RWPE2 (cell line): Measurements from ENCODE around the gene FOXQ1.

Source experiments
- ATAC-seq: fragments of 200-7000 bp; cut with Tn5 transposase; 3 replicates; pipeline ENCODE4 v1.9.1; 2021; ENCODE audit warnings: low read depth
- DNase-seq: peaks from one replicate; pipeline ENCODE4 v3.0.0-alpha.2; 2020; ENCODE audit warnings: low spot score
- H3K27ac ChIP-seq: fragments of 450-650 bp; 2 replicates; pipeline ENCODE4 v1.5.1; 2017; ENCODE audit warnings: mild to moderate bottlenecking; ENCODE audit not compliant: poor library complexity, severe bottlenecking
- H3K27me3 ChIP-seq: fragments of 250-450 bp; sonication (Bioruptor Pico); 2 replicates; pipeline ENCODE4 v1.5.1; 2021; ENCODE audit warnings: mild to moderate bottlenecking, moderate library complexity; ENCODE audit not compliant: insufficient read depth, poor library complexity, severe bottlenecking
- H3K36me3 ChIP-seq: fragments of 250-450 bp; sonication (Bioruptor Pico); 2 replicates; pipeline ENCODE4 v1.5.1; 2020; ENCODE audit warnings: low read depth, mild to moderate bottlenecking, moderate library complexity
- H3K4me1 ChIP-seq: fragments of 250-450 bp; sonication (Bioruptor Pico); 2 replicates; pipeline ENCODE4 v1.5.1; 2021; ENCODE audit warnings: mild to moderate bottlenecking, moderate library complexity; ENCODE audit not compliant: insufficient read depth, poor library complexity, severe bottlenecking
- H3K4me3 ChIP-seq: fragments of 250-450 bp; sonication (Bioruptor Pico); 2 replicates; pipeline ENCODE4 v1.5.1; 2021; ENCODE audit warnings: mild to moderate bottlenecking, moderate library complexity; ENCODE audit not compliant: severe bottlenecking
- H3K9me3 ChIP-seq: fragments of 250-450 bp; sonication (Bioruptor Pico); 2 replicates; pipeline ENCODE4 v1.5.1; 2021; ENCODE audit warnings: mild to moderate bottlenecking, moderate library complexity; ENCODE audit not compliant: severe bottlenecking
- CTCF ChIP-seq: fragments of 450-650 bp; IDR thresholded peaks from one replicate; pipeline ENCODE4 v1.5.1; 2017; ENCODE audit warnings: mild to moderate bottlenecking, moderate library complexity; ENCODE audit not compliant: poor library complexity, severe bottlenecking

Gene FOXQ1

GRCh38 chr6:1309366-1309765 lies 2.5 kb upstream of the FOXQ1 start:
- Histone ChIP-seq H3K36me3 (peaks cover 4% of the 10 kb centered on the region; the same call in 1 of the 2 replicates), H3K4me1 (no peaks in the 10 kb centered on the region), H3K9me3 (no peaks in the 10 kb centered on the region), H3K27ac (no peak overlapping the region), H3K4me3 (no peak overlapping the region), H3K27me3 (peaks cover under 1% of the 10 kb centered on the region)
- TF ChIP-seq CTCF: no peak
- ATAC-seq (no peak), DNase-seq (no peak)

GRCh38 chr6:1310628-1311399 lies 1.1 kb upstream of the FOXQ1 start:
- DNase-seq: no peak

GRCh38 chr6:1312203-1312472 lies 240 bp downstream of the FOXQ1 start:
- H3K27me3 ChIP-seq: peaks cover 2% of the 10 kb centered on the region
- H3K4me1 ChIP-seq: peaks cover 18% of the 10 kb centered on the region
- peak overlapping the region; percentile 34 for H3K27ac ChIP-seq
- DNase-seq (no peak), ATAC-seq (peak; percentile 20)
- peak overlapping the region; percentile 57 for H3K4me3 ChIP-seq
- no peaks in the 10 kb centered on the region for H3K9me3 ChIP-seq
- peaks cover 9% of the 10 kb centered on the region; the same call in 1 of the 2 replicates for H3K36me3 ChIP-seq
- TF ChIP-seq CTCF: no peak

More at GRCh38 chr6:1310628-1311399, 1.1 kb upstream of the FOXQ1 start:
- peaks cover 2% of the 10 kb centered on the region for H3K27me3 ChIP-seq
- peaks cover 14% of the 10 kb centered on the region for H3K4me1 ChIP-seq
- ATAC-seq: 0 out of 3 replicates have a peak, but pooled peaks have one; percentile 1
- TF ChIP-seq CTCF: no peak
- peaks cover 9% of the 10 kb centered on the region; the same call in 1 of the 2 replicates for H3K36me3 ChIP-seq
- no peaks in the 10 kb centered on the region for H3K9me3 ChIP-seq
- peak overlapping the region; percentile 57 for H3K4me3 ChIP-seq
- H3K27ac ChIP-seq: no peak overlapping the region

GRCh38 chr6:1312473-1313367 lies 822 bp downstream of the FOXQ1 start:
- Histone ChIP-seq H3K4me3 (peak overlapping the region; percentile 57), H3K4me1 (peaks cover 18% of the 10 kb centered on the region), H3K27me3 (peaks cover 2% of the 10 kb centered on the region), H3K36me3 (peaks cover 9% of the 10 kb centered on the region; the same call in 1 of the 2 replicates), H3K9me3 (no peaks in the 10 kb centered on the region), H3K27ac (peak overlapping the region; percentile 34)
- no peak for DNase-seq
- ATAC-seq: peak; percentile 9; the same call in 1 of the 3 replicates
- TF ChIP-seq CTCF: no peak
